Right renal pelvis (tissue), 4 donors: ENCODE measurements around the gene ZNF81. TPM values are rescaled to one million over a fixed set of nuclear protein-coding genes. Genes with fewer than 3 reads are reported as not detected.
"Not testable (repeated sequence)": the region's sequence is repeated elsewhere in the genome, so short reads cannot be mapped to it uniquely, and the experiment has no call there.

Experiments used
- DNase-seq, 4 donors: peaks; one replicate each; pipeline ENCODE4 v3.0.0-alpha.2; 2013; ENCODE audit warnings: low read depth in 4 of 4, low spot score in 3 of 4, missing footprints in 1 of 4
- polyA plus RNA-seq, 4 donors: library from polyadenylated mRNA; unstranded; fragments of 120-200 nt; gene quantifications; one replicate each; pipeline ENCODE4 v1.2.1, GENCODE V29; 2013; ENCODE audit not compliant: insufficient read length in 4 of 4

Gene ZNF81
- polyA plus RNA-seq: 1 to 10 TPM; 6.7 to 8.1 (median 7.4) TPM

DNA sequence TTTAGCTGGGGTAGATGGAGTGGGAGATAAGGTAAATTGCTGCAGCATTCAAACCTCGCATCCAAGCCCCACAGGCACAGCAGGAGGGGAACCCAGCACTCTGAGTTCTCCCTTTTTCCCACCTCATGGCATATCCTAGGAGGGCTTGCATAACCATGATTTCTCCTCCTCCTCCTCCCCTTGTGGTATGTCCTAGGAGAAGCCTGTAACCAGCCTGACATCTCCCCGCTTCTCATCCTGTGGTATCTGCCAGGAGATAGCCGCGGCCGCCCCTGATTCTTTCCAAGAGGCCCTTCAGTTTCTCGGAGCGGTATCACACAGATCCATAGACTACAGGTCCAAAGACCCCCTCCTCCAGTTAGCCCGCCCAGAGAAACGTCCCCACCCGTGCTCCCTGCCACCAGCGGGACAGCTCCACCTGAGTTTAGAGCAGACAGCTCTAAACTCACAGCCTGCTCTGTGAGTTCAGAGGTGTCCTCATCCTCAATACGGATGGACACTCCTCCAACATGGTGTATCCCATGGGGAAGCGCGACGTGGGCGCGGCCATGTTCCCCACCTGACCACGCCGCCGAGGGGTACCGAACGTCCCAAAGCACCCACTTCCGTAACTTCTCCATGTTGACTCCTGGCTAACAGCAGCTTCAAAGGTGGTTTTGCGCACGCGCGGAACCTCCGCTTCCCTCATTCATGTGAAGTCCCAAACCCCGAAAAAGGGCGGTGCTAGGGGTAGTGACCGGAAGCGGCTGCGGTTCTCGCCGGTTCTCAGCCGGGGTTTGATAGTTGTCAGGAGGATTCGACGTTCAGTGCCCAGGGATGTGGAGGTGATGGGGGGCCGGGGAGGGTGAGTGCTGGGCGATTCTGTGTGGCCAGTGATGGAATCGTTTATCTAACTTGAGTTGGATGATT is at the start of gene ZNF81:
Gene ZNF81, plus strand, starts transcription at position 739 of the 909 bp plus-strand sequence. CDS start 9,366 bp downstream, outside the sequence.
- DNase-seq: peak; percentile 86 to 93 (median 90)

DNA sequence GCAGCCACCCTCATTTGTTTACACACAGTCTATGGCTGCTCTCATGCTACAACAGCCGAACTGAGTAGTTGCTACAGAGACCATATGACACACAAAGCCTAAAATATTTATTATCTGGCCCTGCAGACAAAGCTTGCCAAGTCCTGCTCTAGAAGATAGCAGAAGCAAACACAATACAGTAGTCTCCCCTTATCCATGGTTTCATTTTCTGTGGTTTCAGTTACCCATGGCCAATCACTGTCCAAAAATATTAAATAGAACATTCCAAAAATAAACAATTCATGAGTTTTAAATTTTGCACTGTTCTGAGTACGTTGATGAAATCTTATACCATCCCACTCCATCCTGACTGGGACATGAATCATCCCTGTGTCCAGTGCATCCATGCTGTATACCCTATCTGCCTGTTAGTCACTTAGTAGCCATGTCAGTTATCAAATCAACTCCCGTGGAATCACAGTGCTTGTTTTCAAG is 40.2 kb upstream of the ZNF81 start:
- DNase-seq: no peak

DNA sequence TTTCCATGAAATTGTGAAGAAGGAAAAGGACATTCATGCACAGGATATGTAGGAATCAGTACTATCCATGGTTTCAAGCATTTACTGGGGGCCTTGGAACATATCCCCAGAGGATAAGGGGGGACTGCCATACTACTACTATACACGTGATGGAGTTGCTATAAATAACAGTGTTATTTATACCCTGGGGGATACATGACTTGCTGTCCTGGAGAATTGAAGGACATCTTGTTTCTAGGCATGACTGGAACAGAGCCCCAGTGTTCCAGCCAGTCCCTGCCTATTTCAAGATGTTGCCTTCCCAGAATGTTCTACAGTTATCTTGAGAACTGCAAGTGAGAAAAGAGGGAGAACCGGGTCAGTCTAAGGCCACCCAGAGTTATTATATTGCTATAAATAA is 39.6 kb upstream of the ZNF81 start:
- no peak for DNase-seq

DNA sequence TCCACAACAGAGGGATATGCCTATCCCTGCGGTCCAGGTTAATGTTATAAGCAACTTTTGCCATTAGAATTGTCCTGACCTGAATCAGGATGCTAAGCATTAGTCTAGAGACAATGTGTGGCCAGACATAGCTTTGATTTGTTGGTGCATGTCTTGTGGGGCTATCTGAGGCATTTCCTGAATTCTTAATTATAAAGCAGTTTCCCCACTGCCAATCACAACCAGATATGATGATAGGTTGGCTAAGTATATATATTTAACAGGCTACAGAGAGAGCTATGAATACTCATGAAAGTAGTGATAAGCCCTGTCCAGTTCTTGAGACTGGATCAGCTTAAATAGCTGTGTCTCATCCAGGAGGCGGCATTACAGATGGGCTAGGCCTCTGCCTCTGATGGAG is 37.8 kb upstream of the ZNF81 start:
- no peak for DNase-seq

DNA sequence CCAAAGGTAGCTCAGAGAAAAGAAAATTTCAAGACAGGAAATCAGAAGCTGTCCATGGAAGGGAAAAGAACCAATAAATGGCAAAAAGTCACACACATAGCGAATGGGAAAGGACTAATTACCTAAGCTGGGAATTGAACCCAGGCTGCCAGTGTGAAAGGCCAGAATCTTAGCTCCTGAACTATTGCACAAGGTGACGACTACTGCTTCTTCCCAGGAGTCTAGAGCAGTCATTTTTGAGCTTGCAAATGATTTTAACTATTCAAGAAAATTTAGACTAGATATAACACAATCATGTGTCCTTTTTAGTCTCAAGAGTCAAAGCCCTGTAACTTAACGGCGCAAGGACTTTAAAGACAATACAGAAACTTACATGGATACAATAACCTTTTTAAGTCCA is 34.1 kb upstream of the ZNF81 start:
- DNase-seq: no peak

DNA sequence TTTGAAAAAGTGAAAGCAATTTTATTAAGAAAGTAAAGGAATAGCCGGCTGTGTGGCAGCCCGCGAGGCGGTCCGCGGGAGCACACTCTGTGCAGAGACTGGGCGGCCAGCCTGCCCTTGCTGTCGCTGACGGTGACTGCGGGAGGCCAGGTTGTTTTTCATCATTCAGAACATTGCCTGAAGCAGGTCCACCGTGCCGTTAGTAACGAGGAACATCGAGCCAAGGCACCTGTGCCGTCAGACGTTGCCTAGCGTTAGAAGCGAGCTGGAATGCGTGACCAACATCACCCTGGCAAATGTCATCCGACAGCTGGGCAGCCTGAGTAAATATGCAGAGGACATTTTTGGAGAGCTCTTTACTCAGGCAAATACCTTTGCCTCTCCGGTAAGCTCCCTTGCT is 33.6 kb upstream of the ZNF81 start:
- not testable (repeated sequence) for DNase-seq

DNA sequence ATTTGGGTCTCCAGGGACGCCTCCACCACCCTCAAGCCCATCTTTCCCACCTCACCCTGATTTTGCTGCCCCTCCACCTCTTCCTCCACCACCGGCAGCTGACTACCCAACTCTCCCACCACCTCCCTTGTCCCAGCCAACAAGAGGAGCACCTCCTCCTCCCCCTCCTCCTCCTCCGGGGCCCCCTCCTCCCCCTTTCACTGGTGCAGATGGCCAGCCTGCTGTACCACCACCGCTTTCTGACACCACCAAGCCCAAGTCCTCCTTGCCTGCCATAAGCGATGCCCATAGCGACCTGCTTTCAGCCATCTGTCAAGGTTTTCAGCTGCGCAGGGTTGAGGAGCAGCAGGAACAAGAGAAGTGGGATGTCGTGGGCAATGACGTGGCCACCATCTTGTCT is 32.4 kb upstream of the ZNF81 start:
- DNase-seq: no peak

DNA sequence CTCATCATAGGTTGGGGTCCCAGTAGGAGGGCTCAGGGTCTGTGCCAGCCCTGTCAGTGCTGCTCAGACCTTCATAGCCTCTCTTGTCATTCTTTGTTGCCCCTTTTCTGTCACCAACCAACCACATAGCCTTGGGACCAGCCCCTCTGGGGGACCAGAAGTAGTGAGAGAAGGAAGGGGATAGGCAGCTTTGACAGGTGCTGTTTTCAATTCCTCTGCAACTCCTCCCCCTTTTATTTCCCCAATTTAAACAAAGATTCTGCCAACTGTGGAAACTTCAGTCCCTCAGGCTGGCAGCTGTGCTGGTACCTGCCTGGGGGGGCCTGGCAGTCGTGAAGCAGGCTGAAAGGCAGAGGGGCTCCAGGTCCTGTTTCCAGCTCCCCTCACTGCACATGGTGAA is 30.9 kb upstream of the ZNF81 start:
- DNase-seq: not testable (repeated sequence)

DNA sequence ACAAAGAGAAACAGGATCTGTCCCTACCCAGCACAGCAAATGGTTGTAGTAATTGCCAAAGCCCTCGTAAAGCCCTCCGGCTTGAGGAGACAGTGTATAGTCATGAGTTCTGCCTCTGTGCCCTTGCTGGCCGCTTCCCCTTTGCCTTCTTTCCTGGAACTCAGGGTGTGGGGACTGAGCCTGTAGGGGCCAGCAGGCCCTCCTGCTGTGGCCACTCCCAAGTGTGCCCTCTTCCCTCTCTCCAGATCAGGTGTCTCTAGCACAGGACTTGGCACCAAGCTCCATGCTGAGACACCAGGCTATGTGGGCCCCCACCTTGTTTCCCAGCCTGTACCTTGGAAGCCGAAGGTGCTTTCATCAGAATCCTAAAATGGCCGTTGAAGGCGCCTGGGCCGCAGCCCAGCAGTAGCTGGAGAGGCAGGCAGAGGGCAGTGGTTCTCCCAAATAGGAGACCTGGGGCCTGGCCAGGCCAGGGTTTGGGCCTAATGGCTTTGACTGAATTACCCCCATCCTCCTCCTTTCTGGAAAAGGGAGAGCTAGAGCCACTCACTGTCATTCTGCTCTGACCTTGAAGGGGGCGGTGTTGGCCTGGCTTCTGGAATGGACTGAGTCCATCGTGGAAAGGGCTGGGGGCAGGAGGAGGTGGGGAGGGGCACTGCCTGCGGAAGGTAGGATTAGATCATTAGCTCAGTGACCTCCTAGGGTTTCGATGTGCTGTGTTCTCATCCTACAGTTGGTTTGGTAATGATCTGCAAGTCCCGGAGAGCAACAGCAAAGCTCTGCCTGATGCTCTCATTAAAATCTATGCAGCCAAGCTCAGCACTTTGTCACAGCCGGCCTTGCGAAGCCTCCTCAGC is 30.1 kb upstream of the ZNF81 start:
- DNase-seq: not testable (repeated sequence)

DNA sequence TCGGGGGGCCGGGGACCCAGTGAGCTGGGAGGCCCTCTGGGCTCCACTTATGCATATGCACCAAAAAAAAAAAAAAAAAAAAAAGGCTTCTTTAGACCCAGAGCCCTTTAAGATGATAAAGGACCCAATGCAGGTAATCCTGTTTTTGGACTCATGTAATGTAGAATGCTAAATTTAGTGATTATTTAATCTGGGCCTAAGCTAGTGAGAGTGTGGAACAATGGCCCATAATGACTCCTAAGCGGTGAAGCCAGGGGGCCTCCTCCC is 29.5 kb upstream of the ZNF81 start:
- not testable (repeated sequence) for DNase-seq

DNA sequence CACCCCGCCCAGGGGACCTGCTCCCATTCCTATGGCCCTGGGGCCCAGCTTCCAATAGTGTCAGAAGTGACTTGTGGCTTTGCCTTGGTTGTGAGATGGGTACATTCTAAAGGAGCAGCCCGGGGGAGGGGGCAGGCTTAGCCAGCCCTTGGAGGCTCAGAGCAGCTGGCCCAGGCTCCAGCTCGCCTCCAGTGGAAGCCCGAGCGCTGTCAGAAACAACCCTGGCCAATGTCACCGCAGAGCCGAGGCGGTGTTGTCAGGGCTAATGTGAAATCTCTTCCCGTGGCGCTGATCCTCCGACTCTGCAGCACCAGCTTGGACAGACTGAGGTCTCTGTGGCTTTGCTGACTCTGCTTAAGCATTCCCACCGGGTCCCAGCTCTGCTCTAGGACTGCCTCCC is 29.2 kb upstream of the ZNF81 start:
- DNase-seq: no peak

DNA sequence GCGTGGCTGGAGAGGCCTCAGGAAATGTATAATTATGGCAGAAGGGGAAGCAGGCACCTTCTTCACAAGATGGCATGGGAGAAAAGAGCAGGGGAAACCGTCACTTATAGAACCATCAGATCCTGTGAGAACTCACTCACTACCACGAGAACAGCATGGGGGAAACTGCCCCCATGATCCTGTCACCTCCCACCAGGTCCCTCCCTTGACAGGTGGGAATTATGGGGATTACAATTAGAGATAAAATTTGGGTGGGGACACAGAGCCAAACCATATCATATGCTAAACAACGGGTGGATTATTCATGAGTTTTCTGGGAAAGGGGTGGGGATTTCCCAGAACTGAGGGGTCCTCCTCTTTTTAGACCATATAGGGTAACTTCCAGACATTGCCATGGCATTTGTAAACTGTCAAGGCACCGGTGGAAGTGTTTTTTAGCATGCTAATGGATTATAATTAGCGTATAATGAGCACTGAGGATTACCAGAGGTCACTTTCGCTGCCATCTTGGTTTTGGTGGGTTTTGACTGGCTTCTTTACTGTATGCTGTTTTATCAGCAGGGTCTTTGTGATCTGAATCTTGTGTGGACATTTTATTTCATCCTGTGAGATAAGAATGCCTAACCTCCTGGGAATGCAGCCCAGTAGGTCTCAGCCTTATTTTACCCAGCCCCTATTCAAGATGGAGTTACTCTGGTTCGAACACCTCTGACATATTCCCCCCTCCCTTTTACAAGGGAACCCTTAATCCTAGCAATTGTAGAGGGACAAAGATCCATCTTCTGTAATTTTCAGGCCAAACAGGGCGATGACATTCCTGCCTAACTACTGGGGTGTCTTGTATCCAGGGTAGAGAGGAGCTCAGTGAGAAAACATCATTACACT is 27.6 kb upstream of the ZNF81 start:
- DNase-seq: no peak

DNA sequence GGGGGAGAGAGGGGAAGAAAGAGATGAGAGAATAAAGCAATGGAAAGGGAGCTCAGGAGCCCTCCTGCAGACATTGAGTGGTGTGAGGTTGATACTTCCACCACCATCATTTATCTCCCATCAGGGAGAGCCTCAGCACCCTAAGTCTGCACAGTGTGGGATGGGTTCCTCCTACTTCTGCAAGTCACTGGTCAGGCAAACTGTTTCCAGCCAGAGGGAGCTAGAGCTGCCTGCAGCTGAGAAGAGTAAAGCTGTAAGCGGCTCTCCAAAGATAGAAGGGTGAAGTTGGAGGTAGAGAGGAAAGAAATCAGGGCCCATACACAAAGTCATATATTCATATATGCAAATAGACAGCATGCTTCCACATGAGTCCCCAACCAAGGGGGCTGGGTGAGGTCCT is 21.9 kb upstream of the ZNF81 start:
- DNase-seq: no peak

DNA sequence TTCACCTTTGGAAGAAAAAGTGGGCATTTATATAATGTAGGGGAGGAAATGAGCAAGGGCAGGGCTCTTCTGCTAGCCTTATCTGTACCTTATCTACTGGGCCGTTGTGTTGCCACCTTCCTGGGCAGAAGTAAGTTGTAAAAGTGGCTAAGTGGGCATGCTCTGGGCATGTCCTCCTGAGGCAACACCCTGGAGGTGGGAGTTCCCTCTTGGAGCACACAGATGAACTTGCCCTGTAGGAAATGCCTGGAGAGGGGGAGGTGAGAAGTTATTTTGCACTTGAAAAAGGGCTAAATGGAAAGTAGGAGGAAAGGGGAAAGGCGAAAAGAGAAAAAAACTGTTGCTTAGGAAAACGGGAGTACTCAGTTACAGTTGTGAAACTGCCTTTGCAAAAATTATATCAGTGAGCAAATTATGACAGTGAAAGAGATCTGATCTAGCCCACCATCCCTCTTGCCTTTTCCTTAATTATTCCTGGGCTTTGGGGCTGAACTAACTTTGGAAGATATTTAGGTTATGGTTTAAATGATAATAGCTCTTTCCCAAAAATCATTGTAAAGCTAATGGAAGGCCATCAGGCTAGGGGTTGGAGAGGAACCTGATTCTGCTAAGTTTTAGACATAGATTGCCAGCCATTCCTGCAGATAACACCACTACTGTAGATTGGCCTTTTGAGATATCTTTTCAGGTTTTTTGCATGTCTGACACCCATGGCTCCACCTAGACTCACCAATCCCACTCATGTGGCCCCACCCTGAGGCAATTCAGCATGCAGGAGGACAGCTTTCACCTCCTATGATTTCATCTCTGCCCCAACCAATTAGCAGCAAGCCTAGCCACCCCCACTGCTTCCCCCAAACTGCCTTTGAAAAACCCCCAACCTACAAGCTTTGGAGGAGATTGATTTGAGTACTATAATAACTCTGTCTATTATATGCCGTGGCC is 20.5 kb upstream of the ZNF81 start:
- no peak for DNase-seq

DNA sequence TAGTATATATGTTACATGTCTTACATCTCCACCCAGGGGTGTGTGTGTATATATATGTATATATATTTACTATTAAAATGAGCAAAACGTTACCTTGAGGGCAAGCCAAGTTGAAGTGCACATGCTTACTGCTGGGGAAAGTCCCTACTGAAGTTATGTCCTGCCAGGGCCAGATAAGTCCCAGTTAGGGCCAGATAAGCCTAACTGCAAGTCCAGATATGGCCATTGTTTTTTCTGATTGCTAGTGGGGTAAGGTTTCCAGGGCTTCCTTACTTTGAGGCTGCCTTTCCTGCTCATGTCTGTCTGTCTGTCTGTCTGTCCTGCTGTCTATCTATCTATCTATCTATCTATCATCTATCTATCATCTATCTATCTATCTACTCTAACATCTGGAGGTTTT is 19.3 kb upstream of the ZNF81 start:
- no peak for DNase-seq

DNA sequence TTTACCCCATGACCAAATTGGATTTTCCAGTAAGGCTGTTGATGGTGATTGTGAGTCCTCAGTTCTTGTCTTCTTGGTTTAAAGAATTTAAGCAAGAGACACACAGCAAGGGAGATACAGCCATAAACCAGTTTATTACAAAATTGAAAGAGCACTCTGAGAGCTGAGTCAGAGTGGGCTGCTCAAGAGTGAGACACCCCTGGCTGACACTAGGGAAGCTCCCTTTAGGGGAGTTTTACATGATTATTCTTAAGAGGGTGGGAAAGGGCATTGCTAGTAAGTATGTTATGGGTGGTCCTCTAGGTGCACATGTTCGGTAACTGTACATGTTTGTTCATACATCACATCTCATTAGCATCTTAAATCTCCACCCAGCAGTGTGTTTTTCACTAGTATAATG is 18.8 kb upstream of the ZNF81 start:
- DNase-seq: no peak

DNA sequence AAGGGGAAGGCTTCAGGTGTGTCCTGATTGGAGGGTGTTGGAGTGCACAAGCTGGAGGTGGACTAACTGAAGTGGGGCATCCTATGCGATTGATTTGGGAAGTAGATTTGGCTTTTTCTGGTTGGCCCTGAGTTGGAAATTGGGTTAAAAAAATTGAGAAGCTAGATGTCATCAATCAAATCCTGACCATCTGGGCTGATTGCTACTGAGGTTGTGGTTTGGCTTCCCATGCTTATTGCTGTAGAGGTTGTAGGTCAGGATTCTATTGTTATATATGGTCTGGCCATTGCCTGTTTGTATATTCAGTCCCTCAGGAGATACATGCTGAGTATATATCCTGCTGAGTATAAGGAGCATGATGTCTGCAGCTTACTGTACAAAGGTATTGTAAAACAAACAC is 7.7 kb upstream of the ZNF81 start:
- no peak for DNase-seq

DNA sequence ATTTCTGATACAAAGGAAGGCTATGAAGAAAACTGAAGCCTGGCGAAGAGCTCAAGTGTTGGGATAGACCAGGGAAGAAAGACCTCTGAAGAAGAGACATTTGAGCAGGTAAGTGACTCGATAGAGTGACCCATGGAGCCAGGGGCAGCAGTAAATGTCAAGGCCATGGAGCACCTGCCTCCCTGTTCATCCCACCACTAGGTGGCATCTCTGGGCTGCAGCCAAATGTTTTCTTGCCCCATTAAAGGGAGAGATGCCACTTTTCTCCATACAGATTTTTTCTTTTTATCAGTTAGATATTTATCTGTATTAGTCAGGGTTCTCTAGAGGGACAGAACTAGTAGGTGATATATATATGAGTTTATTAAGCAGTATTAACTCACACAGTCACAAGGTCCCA is 4.9 kb upstream of the ZNF81 start:
- DNase-seq: peak in 1 of 4 donors; percentile 14

DNA sequence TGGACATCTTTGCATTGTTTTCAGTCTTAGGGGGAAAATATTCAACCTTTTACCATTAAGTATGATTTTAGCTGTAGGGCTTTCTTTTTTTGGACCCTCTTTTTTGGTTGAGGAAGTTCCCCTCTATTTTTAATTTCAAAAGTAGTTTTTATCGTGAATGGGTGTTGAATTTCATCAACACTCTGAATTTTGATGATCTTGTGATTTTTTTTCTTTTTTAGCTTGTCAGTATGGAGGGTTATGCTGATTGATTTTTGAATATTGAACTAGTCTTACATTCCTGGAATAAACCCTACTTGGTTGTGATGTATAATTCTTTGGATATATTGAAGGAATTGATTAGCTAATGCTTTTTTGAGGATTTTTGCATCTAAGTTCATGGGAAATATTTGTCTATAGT is 1.7 kb downstream of the ZNF81 start:
- no peak for DNase-seq

DNA sequence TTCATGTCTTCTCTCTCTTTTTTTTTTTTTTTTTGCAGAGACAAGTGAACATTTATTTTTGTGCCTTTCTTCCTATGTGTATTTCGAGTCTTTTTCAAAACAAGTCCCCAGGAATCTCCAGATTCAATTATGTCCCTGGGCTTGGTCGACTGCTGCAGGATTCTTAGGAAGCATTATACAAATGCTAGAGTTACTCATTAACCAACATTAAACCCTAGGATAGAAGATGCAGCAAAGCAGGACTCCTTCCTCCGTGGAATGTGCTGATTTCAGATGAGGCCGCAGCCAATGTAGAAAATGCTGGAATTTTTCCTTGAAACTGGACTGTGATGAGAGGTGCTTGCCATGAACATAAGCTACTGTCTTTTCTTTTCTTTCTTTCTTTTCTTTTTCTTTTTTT is 3.4 kb downstream of the ZNF81 start:
- no peak for DNase-seq
